ENCODE data around the gene AMH. TPM values are rescaled to one million over a fixed set of nuclear protein-coding genes. Genes with fewer than 3 reads are reported as not detected.

Gene AMH
- total RNA-seq, 1 donor from 2014 or later: 3.5 TPM

DNA sequence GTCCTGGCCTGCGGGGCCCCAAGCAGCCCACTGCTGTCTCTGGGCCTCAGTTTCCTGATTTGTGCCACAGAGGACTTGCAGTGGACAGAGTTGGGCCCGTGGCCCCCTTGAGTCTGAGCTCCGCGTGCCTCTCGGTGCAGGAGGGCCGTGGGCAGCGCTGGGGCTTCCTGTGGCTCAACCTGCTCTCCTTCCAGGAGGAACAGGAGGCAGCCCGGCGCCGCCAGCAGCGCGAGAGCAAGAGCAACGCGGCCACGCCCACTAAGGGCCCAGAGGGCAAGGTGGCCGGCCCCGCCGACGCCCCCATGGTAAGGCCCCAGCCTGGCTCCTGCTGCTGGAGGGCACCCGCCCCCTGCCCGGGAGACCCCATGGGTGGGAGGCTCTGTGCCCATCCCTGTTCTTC lies 38.9 kb upstream of the AMH start:
- Histone ChIP-seq H3K9ac (no peak overlapping the region), H2AFZ (replicated peaks) (no peak overlapping the region), H3F3A (ENCODE audit: low read depth) (no peaks in the 10 kb centered on the region), H3K4me2 (no peak overlapping the region), H3K79me2 (ENCODE audit: low read depth) (no peaks in the 10 kb centered on the region), H3K36me3 (no peaks in the 10 kb centered on the region), H3K27ac (no peak overlapping the region), H3K4me3 (no peak overlapping the region), H3K4me1 (peaks cover 5% of the 10 kb centered on the region), H3K27me3 (no peaks in the 10 kb centered on the region), H3K9me3 (ENCODE audit: low read depth) (no peaks in the 10 kb centered on the region), H4K20me1 (ENCODE audit: low read depth) (peaks cover 13% of the 10 kb centered on the region)
- TF ChIP-seq, protein P1, sequence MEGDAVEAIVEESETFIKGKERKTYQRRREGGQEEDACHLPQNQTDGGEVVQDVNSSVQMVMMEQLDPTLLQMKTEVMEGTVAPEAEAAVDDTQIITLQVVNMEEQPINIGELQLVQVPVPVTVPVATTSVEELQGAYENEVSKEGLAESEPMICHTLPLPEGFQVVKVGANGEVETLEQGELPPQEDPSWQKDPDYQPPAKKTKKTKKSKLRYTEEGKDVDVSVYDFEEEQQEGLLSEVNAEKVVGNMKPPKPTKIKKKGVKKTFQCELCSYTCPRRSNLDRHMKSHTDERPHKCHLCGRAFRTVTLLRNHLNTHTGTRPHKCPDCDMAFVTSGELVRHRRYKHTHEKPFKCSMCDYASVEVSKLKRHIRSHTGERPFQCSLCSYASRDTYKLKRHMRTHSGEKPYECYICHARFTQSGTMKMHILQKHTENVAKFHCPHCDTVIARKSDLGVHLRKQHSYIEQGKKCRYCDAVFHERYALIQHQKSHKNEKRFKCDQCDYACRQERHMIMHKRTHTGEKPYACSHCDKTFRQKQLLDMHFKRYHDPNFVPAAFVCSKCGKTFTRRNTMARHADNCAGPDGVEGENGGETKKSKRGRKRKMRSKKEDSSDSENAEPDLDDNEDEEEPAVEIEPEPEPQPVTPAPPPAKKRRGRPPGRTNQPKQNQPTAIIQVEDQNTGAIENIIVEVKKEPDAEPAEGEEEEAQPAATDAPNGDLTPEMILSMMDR (IDR thresholded peaks at IDR 0.05): no peak
- TF ChIP-seq EZH2 (IDR thresholded peaks at IDR 0.05) (no peak), EZH2phosphoT487 (IDR thresholded peaks at IDR 0.05) (no peak)
- no peak overlapping the region for H3K27ac Mint-ChIP-seq
- no peaks in the 10 kb centered on the region for H3K9me3 Mint-ChIP-seq
- no peak overlapping the region for H3K4me3 Mint-ChIP-seq
- no peak for DNase-seq (ENCODE audit: low spot score)
- peaks cover 11% of the 10 kb centered on the region for H3K27me3 Mint-ChIP-seq (ENCODE audit: insufficient read depth, low read depth)
- peaks cover 15% of the 10 kb centered on the region for H3K36me3 Mint-ChIP-seq
- no peaks in the 10 kb centered on the region for H3K4me1 Mint-ChIP-seq

DNA sequence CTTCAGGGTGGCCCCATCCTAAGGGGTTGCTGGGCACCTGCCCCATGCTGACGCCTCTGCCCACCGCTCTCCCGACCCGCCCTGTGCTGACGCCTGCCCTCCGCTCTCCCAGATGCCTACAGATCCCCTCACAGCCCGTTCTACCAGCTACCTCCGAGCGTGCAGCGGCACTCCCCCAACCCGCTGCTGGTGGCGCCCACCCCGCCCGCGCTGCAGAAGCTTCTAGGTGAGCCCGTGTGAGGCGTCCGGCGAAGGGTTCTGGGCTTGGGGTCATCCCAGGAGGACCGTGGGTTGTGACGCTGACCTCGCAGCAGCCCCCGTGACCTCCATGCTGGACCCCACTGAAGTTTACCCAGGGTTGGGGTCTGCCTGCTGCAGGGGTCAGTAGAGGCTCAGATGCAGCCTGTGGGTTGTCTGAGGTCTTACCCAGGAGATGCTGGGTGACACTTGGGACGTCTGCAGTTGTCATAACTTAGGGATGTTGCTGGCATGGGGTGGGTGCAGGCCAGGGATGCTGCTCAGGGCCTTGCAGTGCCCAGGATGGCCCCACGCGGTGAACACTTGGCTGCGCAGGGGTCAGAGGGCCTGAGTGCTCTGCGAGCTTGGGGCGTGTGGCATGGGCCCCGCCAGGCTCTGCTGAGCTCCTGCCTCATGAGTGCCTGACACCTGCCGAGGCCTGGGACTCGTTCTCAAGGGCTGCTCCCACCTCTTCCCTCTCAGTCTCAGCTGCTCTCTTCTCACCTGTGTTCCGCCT lies 38.0 kb upstream of the AMH start:
- peaks cover 11% of the 10 kb centered on the region for H3K27me3 Mint-ChIP-seq (ENCODE audit: insufficient read depth, low read depth)
- no peak overlapping the region for H2AFZ ChIP-seq (replicated peaks)
- no peaks in the 10 kb centered on the region for H3K4me1 Mint-ChIP-seq
- H3K36me3 Mint-ChIP-seq: peaks cover 20% of the 10 kb centered on the region
- H3K4me3 ChIP-seq: no peak overlapping the region
- no peak for DNase-seq (ENCODE audit: low spot score)
- H3F3A ChIP-seq (ENCODE audit: low read depth): no peaks in the 10 kb centered on the region
- H3K4me2 ChIP-seq: no peak overlapping the region
- H3K4me1 ChIP-seq: peaks cover 5% of the 10 kb centered on the region
- H3K9me3 ChIP-seq (ENCODE audit: low read depth): no peaks in the 10 kb centered on the region
- H3K36me3 ChIP-seq: no peaks in the 10 kb centered on the region
- peak overlapping the region; percentile 35 for H3K4me3 Mint-ChIP-seq
- no peak overlapping the region for H3K27ac ChIP-seq
- TF ChIP-seq EZH2phosphoT487 (IDR thresholded peaks at IDR 0.05): no peak
- TF ChIP-seq EZH2 (IDR thresholded peaks at IDR 0.05): no peak
- TF ChIP-seq, protein P1 (IDR thresholded peaks at IDR 0.05): no peak
- H3K27me3 ChIP-seq: no peaks in the 10 kb centered on the region
- no peaks in the 10 kb centered on the region for H3K9me3 Mint-ChIP-seq
- H3K27ac Mint-ChIP-seq: no peak overlapping the region
- no peak overlapping the region for H3K9ac ChIP-seq
- H4K20me1 ChIP-seq (ENCODE audit: low read depth): peaks cover 13% of the 10 kb centered on the region
- no peaks in the 10 kb centered on the region for H3K79me2 ChIP-seq (ENCODE audit: low read depth)

DNA sequence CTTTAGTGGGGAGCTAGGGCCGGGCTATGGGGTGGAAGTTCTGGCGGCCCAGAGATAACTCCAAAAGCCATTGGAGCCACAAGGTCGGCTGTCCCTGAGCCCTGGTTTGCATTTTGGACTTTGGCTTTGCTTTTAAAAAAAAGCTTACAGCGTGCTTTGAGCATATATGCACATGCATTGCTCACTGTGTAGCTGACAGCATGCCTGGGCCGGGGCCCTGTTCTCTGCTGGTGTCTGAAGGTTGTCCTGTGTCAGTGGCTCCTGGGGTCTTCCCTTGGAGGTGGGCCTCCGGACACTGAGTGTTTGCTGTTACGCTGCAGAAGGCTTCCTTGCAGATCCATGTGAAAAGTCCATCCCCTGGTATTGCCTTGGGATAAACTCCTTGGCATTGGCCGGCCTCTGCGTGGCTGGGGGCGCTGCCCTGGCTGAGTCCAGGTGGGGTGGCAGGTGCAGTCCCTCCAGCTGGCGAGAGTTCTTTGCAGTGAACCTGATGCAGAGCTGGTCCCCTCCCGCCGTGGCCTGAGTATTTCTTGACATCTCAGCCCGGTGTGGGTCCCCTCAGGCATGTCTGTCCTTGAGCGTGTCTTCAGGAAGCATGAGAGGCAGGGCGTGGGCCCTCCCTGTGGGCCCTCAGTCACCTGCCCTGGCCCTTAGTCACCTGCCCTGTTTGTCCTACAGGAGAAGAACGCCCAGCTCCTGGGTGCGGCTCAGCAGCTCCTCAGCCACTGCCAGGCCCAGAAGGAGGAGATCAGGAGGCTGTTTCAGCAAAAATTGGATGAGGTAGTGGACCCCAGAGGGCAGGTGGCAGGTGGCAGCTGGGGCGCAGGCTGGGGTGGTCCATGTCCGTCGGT lies 36.0 kb upstream of the AMH start:
- H2AFZ ChIP-seq (replicated peaks): no peak overlapping the region
- no peak overlapping the region for H3K4me3 ChIP-seq
- H3K4me3 Mint-ChIP-seq: no peak overlapping the region
- no peak for DNase-seq (ENCODE audit: low spot score)
- H3K9me3 Mint-ChIP-seq: no peaks in the 10 kb centered on the region
- no peaks in the 10 kb centered on the region for H3K27me3 ChIP-seq
- TF ChIP-seq, protein P1 (IDR thresholded peaks at IDR 0.05): no peak
- TF ChIP-seq EZH2phosphoT487 (IDR thresholded peaks at IDR 0.05): no peak
- TF ChIP-seq EZH2 (IDR thresholded peaks at IDR 0.05): no peak
- H3K9ac ChIP-seq: no peak overlapping the region
- no peak overlapping the region for H3K27ac Mint-ChIP-seq
- H3K79me2 ChIP-seq (ENCODE audit: low read depth): no peaks in the 10 kb centered on the region
- no peak overlapping the region for H3K27ac ChIP-seq
- no peaks in the 10 kb centered on the region for H3K9me3 ChIP-seq (ENCODE audit: low read depth)
- H3K4me2 ChIP-seq: no peak overlapping the region
- peaks cover 23% of the 10 kb centered on the region for H3K36me3 Mint-ChIP-seq
- H3K4me1 ChIP-seq: peaks cover 4% of the 10 kb centered on the region
- H4K20me1 ChIP-seq (ENCODE audit: low read depth): peaks cover 6% of the 10 kb centered on the region
- H3K36me3 ChIP-seq: no peaks in the 10 kb centered on the region
- H3K27me3 Mint-ChIP-seq (ENCODE audit: insufficient read depth, low read depth): peaks cover 11% of the 10 kb centered on the region
- no peaks in the 10 kb centered on the region for H3F3A ChIP-seq (ENCODE audit: low read depth)
- H3K4me1 Mint-ChIP-seq: no peaks in the 10 kb centered on the region
